HG03558 (cell line): ENCODE results near the gene SLC6A19.

Experiments used
- ATAC-seq: cut with Tn5 transposase; IDR thresholded peaks from one replicate; pipeline ENCODE4 v1.9.1; 2021; ENCODE audit warnings: moderate number of reproducible peaks; ENCODE audit not compliant: unreplicated experiment; ENCODE audit errors: extremely low read depth

The SLC6A19 gene

DNA sequence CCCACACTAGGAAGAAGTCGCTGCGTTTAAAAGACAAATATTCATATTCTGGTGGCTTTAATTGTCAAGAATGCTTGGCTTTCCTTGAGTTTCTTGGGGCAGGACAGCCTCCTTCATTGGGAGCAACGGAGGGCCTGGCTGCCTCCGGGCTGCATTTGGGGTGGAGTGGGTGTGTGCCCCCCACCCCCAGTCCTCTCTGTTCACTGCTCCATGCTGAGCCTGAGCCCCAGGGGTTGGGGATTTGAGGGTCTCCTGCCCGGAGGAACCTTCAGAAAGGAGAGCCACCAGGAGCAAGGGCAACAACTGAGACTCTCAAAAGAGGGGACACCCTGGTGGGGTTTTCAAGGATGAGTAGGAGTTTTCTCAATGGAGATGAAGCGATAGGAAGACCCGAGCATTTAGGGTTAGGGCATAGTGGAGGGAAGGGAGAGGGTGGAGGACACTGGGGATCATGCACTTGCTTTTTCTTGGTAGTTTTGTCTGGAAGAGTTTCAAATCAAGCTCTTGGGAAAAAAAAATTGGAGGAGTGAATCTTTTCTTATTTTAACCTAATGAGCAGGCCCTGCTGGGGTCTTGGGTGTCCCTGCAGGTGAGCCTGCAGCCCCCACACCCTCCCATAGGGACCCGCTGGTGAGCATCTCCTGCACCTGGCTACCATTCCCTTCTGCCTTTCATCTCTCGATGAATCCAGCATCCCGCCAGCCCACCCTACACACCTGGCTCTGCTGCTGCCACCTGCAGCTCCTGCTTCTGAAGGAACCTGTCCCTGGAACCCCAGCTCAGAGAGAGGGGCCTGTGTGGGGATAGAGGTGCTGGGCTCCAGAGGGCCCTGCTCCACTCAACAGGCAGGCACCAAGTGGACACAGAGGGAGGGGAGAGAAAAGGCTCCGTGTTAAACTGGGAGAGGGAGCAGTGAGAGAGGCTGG lies 4.1 kb downstream of the SLC6A19 start:
- no peak for ATAC-seq

DNA sequence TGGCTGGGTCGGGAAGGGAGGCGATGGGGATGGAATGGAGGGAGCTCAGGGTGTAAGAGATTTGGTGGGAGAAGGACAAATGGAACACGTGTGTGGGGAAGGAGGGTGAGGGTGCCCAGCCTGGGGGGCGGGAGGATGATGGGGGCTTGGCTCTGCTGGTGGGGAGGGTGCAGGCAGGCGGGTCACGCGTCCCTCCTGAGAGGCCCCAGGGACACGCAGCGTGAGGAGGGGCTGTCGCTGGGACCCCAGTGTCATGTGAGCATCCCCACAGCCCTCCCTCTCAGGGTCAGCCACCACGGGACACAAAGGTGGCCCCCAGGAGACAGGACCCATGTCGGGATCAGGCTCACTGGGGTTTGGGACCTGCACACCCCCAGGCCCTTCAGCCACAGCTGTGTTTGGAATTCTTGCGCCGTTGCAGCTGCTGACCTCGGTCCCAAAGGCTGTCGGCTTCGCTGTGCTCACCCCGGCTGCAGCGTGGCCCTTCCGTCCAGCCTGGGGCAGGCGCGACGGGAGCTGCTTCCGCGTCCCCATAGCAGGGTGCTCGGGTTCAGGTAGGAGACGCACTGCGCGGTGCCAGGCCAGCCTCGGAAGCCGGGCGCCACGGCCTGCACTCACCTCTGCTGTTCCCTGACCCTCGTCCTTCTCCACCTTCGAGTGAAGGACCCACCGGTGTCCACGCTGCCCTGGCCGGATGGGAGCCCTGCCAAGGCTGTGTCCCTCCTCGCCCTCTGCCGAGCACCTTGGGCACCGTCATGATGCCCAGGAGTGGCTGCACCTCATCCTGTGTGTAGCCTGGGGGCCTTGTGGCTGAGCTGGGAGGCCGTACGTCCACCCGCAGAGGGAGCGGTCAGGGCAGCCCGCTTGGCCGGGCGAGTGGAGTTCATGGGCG lies 5.4 kb downstream of the SLC6A19 start:
- no peak for ATAC-seq

DNA sequence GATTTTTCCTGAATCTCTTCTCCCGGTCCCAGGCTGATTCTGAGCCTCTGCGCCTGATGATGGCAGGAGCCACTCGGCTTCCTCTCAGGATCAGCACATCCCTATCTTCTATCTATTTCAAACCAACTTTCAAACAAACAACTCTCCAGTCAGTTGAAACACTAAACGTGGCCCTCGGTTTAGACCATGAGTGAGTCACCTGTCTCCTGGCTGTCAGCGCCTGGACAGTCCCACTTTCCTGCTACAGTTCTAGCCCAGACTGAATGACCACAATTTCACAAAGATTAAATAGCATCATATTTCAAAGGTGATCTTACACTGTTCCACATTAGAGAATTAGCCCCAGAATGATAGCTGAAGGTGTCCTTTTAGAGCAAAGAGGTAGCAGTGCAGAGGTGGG lies 6.2 kb downstream of the SLC6A19 start:
- no peak for ATAC-seq

DNA sequence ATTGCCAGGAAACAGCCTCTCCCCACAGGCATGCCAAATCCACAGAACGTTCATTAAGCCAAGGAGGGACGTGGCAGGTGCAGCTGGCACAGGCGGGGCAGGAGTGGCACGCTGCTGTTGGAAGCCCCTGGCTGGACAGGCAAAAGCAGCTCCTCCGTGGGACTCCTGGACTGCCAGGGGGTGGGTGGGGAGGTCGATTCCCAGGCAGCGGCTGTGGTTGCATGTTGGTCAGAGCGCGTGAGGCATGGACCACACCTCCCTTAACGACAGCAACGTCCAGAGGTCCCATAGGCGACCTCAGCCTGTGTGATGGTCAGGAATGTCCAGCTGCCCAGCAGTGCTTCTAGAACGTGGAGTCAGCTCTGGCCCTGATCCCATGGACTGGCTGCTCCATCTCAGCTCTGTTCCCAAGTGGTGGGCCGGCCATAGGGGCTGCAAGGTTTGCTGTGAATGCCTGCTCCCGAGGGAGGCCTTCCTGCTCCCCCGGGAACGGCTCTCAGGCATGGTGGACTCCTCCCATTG lies 6.9 kb downstream of the SLC6A19 start:
- no peak for ATAC-seq

DNA sequence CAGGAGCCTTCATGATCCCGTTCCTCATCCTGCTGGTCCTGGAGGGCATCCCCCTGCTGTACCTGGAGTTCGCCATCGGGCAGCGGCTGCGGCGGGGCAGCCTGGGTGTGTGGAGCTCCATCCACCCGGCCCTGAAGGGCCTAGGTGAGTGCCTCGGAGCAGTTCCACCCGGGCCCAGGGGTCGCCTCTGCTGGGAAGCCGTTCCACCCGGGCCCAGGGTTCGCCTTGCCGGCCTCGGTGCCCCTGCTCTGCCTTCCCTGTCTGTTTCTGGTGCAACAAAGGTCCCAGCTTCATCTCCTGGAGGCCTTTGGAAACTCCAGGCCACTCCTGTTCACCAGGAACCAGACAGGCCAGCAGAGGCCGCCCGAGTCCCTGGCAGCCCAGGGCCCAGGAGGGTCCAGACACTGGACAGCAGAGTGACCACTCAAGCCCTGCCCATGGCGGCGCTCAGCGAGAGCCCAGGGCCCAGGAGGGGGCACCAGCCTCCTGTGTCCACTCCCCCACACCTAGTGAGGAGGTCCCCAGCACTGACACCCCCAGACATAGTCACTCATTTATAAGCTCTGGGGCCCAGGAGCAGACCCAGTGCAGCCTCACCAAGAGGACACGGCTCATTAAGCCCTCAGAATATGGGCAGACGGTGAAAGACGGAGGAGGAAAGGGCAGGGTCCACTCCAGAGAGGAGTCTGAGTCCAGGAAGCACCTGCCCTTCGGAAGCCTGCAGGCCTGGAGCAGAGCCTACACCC lies 7.5 kb downstream of the SLC6A19 start:
- no peak for ATAC-seq

DNA sequence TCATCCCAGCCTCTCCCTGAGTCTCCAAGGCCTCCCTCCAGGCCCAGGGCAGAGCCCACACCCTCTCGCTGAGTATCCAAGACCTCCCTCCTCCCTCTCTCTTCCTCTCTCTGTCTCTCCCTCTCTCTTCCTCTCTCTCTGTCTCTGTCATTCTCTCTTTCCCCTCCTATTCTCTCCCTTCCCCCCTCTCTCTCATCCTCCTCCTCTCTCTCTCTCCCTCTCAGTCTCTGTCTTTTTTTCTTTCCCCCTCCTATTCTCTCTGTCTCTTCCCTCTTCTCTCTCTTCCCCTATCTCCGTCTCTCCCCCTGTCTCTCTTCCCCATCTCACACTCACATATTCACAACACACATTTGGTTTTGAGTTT lies 8.1 kb downstream of the SLC6A19 start:
- ATAC-seq = no peak

DNA sequence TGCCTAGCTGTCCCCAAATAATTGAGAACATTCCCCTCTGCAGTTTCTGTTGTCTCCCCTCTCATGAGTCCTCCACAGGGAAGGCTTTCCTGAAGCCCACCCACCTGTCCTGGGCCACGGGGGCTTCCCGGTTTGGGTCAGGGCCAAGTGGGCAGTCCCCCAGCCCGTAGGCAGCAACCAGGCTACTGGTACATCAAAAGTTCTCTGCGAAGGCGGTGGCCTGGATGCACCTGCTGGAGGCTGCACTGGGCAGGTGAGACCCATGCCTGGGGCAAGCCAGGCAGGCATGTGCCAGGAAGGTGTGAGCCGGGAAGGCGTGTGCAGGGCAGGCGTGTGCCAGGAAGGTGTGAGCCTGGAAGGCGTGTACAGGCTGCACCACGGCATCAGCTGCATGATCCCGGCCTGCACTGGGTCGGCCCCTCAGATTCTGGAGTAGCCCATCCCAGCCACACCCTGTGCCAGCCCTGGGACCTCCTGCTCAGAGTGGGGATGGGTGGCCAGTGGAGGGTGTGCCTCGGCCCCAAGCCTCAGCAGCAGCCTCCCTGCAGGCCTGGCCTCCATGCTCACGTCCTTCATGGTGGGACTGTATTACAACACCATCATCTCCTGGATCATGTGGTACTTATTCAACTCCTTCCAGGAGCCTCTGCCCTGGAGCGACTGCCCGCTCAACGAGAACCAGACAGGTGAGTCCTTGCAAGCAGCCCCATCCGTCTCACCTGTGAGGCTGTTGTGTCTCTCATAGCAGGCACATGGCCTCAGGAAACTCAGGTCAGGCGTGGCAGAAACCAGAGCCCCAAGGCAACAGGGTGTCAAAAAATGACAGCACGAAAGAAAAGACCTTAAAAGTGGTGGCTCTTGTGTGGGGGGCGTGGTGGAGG lies 8.7 kb downstream of the SLC6A19 start:
- no peak for ATAC-seq

DNA sequence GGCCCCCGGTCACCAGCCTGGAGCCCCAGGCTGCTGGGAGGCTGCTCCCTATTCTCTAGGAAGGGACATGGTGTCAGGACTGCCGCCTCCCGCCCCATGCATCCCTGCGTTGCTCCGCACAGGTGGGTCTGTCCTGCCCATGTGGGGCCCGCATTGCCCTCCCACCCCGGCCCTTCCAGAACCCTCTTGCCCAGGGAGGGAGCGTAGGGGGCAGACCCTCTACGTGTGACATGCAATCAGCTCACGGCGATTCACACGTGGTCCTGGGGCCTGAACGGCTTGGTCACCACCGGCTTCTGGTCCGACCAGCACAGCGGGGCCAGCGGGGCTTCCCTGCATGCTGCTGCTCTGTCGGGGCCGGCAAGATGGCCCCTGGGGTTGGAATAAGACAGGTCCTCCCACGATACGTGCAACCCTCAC lies 9.4 kb downstream of the SLC6A19 start:
- ATAC-seq = no peak

DNA sequence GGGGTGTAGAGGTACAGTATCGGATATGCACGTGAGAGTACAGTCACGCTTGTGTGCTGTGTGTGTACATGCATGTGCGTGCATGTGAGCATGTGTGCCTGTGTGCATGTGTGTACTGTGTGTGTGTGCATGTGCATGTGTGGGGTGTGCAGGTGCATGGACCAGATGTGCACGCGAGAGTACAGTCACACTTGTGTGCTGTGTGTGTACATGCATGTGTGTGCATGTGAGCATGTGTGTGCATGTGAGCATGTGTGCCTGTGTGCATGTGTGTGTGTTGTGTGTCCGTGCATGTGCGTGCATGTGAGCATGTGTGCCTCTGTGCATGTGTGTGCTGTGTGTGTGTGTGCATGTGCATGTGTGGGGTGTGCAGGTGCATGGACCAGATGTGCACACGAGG lies 10.3 kb downstream of the SLC6A19 start:
- ATAC-seq = no peak

DNA sequence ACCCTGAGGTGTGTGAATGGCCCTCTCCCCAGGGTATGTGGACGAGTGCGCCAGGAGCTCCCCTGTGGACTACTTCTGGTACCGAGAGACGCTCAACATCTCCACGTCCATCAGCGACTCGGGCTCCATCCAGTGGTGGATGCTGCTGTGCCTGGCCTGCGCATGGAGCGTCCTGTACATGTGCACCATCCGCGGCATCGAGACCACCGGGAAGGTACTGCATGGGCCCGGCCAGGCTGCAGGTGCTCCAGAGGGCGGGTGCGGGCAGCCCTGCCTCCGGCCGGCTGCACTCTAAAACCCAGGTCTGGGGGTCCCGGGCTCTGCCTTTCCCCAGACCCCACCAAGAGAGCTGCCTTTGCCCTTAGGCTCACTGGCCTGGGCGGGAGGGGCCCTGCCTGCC lies 10.9 kb downstream of the SLC6A19 start:
- ATAC-seq = no peak

DNA sequence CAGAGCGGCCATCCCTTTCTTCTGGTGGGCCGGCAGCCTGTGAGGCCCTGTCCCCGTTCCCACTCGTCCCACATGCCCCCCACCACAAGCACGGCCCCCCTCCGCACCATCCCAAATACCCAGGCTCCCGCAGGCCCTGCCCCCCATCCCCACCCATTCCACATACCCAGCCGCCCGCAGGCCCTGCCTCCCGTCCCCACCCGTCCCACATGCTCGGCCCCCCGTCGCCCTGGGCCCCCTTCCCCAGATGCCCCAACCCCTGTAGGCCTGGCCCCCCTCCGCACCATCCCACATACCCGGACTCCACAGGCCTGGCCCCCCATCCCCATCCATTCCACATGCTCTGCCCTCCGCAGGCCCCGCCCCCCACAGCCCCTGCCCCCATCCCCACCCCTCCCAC lies 11.5 kb downstream of the SLC6A19 start:
- ATAC-seq = no peak

DNA sequence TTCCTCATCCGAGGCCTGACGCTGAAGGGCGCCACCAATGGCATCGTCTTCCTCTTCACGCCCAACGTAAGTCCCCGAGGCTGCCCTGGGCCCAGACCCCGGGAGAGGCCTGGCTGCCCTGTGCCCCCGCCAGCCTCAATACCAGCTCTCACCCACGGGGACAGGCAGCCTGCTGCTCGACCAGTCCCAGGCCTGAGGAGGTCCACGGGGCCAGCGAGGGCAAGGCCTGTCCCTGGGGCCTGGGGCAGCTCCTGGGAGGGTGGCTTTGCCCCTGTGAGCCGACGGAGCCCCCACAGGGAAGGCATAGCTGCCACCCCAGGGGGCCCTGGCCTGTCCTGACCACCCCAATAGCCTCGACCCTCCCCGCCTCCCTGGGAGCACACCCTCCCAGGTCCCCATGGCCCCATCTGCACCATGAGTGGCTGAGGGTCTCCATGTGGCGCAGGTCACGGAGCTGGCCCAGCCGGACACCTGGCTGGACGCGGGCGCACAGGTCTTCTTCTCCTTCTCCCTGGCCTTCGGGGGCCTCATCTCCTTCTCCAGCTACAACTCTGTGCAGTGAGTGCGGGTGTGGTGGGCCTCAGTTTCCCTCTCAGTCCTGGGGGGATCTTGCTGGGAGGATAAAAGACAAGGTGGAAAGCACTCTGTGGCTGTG lies 12.2 kb downstream of the SLC6A19 start:
- ATAC-seq = no peak

DNA sequence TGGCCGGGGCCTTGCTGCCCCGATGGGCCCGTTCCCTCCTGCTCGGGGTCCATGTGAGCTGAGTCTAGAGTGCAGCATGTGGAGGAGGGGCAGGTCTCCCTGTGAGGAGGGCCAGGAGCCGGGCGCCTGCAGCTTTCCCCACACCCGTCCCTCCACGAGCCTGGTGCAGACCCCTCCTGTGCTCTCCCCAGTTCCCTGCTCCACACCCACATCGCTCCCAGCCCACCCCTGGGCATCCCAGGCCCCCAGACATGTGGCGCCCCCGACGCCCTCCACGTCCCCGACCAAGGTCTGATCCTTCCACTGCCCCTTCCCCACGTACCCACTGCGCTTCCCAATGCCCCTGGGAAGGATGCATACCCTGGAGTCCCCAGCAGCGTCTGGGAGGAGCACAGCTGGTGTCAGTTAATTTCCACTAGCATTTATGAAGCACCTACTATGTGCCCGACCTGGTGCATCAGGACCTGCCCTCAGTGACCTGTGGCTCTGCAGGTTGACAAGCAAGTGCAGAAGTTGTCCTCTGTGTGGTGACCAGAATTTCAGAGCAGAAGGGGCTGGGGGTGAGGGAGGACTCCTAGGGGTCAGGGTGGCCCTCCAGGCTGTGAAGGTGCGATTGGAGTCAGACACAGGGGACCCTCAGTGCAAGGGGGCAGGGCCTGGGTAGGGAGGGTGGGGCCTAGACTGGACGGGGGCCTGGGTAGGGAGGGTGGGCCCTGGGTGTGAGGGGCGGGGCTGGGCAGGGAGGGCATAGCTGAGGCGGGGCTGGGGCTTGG lies 13.0 kb downstream of the SLC6A19 start:
- ATAC-seq = no peak

DNA sequence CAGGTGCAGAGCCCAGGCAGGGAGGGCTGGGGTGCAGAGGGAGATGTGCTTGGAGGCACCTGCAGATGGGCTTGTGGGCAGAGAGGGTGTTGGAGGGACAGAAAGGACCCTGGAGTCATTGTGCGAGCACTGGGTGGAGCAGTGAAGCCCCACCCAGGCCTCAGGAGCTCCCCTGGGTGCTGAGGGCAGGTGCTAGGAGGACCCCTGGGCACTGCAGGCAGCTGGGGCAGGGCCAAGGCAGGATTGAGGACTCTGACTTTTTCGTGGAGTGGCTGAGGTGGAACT lies 13.5 kb downstream of the SLC6A19 start:
- no peak for ATAC-seq

DNA sequence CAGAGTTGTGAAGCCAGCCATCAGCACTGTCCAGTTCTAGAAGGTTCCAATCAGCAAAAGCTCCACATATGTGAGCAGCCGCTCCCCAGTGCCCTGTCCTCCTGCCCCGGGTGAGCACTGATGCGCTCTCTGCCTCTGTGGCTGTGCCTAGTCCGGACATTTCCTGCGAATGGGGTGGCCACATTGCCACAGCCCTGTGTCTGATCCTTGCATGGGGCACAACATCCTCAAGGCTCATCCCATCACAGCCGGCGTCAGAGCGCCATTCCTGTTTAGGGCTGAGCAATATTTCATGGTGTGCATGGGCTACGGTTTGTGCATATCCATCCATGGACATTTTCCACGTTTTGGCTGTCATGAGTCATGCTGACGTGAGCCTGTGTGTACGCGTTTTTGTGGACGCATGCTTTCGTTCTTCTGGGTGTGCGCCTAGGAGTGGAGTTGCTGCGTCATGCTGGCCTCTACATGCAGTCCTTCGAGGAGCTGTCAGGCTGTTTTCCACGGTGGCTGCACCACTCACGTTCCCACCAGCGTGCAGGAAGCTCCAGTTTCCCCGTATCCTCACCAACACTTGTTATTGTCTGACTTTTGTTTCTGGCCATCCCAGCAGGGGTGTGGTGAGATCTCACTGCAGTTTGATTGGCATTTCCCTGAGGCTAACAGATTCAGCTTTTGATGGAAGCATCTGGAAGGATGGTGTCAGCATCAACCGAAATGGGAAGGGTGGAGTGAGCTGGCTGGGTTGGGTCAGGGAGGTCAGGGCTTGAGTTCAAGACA lies 14.1 kb downstream of the SLC6A19 start:
- no peak for ATAC-seq

DNA sequence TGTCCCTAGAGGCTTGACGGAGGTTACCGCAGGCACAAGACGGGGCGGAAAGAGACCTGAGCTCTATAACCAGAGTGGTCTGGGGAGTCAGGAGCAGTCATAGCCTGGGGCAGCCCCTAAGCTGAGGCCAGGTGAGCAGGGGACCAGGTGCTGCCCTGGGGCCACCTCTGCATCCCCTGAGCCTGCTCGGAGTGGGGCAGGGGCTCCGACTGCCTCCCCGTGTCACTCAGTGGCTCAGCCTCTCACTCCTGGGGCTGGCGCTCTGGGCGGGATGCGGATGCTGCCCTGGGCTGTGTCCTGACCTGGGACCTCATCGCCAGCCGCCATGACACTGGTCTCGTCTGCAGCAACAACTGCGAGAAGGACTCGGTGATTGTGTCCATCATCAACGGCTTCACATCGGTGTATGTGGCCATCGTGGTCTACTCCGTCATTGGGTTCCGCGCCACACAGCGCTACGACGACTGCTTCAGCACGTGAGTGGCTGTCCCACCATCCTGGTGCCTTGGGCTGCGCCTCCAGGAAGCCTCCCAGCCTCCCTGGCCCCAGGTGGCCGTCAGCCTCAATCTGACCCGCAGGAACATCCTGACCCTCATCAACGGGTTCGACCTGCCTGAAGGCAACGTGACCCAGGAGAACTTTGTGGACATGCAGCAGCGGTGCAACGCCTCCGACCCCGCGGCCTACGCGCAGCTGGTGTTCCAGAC lies 15.0 kb downstream of the SLC6A19 start:
- ATAC-seq = no peak

DNA sequence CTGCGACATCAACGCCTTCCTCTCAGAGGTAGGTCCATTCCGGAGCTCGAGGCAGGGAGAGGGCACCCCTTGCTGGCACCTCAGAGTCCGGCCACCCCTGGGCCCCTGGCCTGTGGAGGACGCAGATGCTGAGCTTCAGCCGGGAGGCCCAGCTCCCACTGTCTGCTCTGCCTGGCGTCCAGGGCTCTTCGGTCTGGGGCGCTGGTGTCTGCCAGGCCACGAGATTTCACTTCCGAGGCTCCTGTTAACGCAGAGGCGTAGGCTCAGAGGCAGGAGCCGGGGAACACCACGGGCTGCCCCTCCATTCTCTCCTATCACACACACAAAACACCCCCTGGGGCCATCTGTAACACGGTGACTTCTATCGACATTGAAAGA lies 15.5 kb downstream of the SLC6A19 start:
- ATAC-seq = no peak
